WTC11 (cell line): ENCODE measurements around the gene RTBDN. TPM values are rescaled to one million over a fixed set of nuclear protein-coding genes. Genes with fewer than 3 reads are reported as not detected.

Experiments used
- ATF1 ChIP-seq: sonication (generic); formaldehyde crosslinking; IDR thresholded peaks from 2 replicates; pipeline ENCODE4 v1.8.1; 2023; ENCODE audit warnings: mild to moderate bottlenecking, moderate library complexity, missing genetic modification reagents
- ELF4 ChIP-seq: sonication (generic); formaldehyde crosslinking; IDR thresholded peaks from 2 replicates; pipeline ENCODE4 v1.8.1; 2022; ENCODE audit warnings: low read depth, mild to moderate bottlenecking, moderate library complexity, missing genetic modification reagents
- EMX1 ChIP-seq: fragments of 250-450 bp; sonication (Bioruptor Pico); IDR thresholded peaks from 2 replicates; pipeline ENCODE4 v1.8.0; 2021; ENCODE audit warnings: mild to moderate bottlenecking
- ESRRA ChIP-seq: sonication (generic); formaldehyde crosslinking; IDR thresholded peaks from 2 replicates; pipeline ENCODE4 v1.8.1; 2022; ENCODE audit warnings: mild to moderate bottlenecking, missing genetic modification reagents, borderline replicate concordance
- MYBL2 ChIP-seq: sonication (generic); formaldehyde crosslinking; IDR thresholded peaks from 2 replicates; pipeline ENCODE4 v1.8.1; 2023; ENCODE audit warnings: mild to moderate bottlenecking, moderate library complexity, missing genetic modification reagents
- NR3C1 ChIP-seq: sonication (generic); formaldehyde crosslinking; conservative IDR thresholded peaks from 2 replicates; pipeline ENCODE4 v1.8.1; 2023; ENCODE audit warnings: low read depth, mild to moderate bottlenecking, missing genetic modification reagents
- OVOL2 ChIP-seq: fragments of 250-450 bp; sonication (Bioruptor Pico); IDR thresholded peaks from 2 replicates; pipeline ENCODE4 v1.9.0; 2021; ENCODE audit warnings: mild to moderate bottlenecking, borderline replicate concordance
- PRRX2 ChIP-seq: fragments of 250-450 bp; sonication (Bioruptor Pico); IDR thresholded peaks from 2 replicates; pipeline ENCODE4 v1.8.0; 2021; ENCODE audit warnings: mild to moderate bottlenecking
- TCF7 ChIP-seq: sonication (generic); formaldehyde crosslinking; IDR thresholded peaks from 2 replicates; pipeline ENCODE4 v1.8.0; 2022; ENCODE audit warnings: mild to moderate bottlenecking, low read depth, missing genetic modification reagents, moderate library complexity
- ZBTB21 ChIP-seq: sonication (generic); formaldehyde crosslinking; IDR thresholded peaks from 2 replicates; pipeline ENCODE4 v1.8.1; 2023; ENCODE audit warnings: mild to moderate bottlenecking, missing genetic modification reagents, borderline replicate concordance
- ZNF138 ChIP-seq: sonication (generic); formaldehyde crosslinking; conservative IDR thresholded peaks from 2 replicates; pipeline ENCODE4 v1.8.1; 2022; ENCODE audit warnings: mild to moderate bottlenecking, moderate library complexity, missing genetic modification reagents
- ZNF263 ChIP-seq: sonication (generic); formaldehyde crosslinking; IDR thresholded peaks from 2 replicates; pipeline ENCODE4 v1.8.1; 2022; ENCODE audit warnings: low read depth, mild to moderate bottlenecking, moderate library complexity, missing genetic modification reagents
- ZNF317 ChIP-seq: sonication (generic); formaldehyde crosslinking; IDR thresholded peaks from 2 replicates; pipeline ENCODE4 v1.8.1; 2023; ENCODE audit warnings: low read depth, mild to moderate bottlenecking, moderate library complexity, missing genetic modification reagents, borderline replicate concordance
- ZNF396 ChIP-seq: fragments of 250-450 bp; sonication (Bioruptor Pico); IDR thresholded peaks from 2 replicates; pipeline ENCODE4 v1.8.0; 2021; ENCODE audit warnings: mild to moderate bottlenecking, moderate library complexity, borderline replicate concordance
- ZNF416 ChIP-seq: fragments of 250-450 bp; sonication (Bioruptor Pico); IDR thresholded peaks from 2 replicates; pipeline ENCODE4 v1.9.0; 2021; ENCODE audit warnings: mild to moderate bottlenecking, inconsistent platforms
- ZNF423 ChIP-seq: fragments of 250-450 bp; sonication (Bioruptor Pico); IDR thresholded peaks from 2 replicates; pipeline ENCODE4 v2.1.2; 2022; ENCODE audit warnings: mild to moderate bottlenecking, moderate library complexity
- total RNA-seq: library from RNA; stranded (reverse); gene quantifications from 3 replicates; pipeline ENCODE4 v1.2.3, GENCODE V29; 2021
- TF ChIP-seq, protein P1 (sequence below): fragments of 250-450 bp; sonication (Bioruptor Pico); IDR thresholded peaks from 2 replicates; pipeline ENCODE4 v1.9.0; 2021; ENCODE audit warnings: moderate library complexity, mild to moderate bottlenecking, inconsistent platforms, borderline replicate concordance
- TF ChIP-seq, protein P2 (sequence below): sonication (generic); formaldehyde crosslinking; conservative IDR thresholded peaks from 2 replicates; pipeline ENCODE4 v1.8.1; 2022; ENCODE audit warnings: mild to moderate bottlenecking, missing genetic modification reagents
- TF ChIP-seq, protein P3 (sequence below): fragments of 250-450 bp; sonication (Bioruptor Pico); IDR thresholded peaks from 2 replicates; pipeline ENCODE4 v1.9.0; 2021; ENCODE audit warnings: mild to moderate bottlenecking, borderline replicate concordance
- TF ChIP-seq, protein P4 (sequence below): sonication (generic); formaldehyde crosslinking; IDR thresholded peaks from 2 replicates; pipeline ENCODE4 v1.8.0; 2023; ENCODE audit warnings: missing genetic modification reagents
- TF ChIP-seq, protein P5 (sequence below): sonication (generic); formaldehyde crosslinking; IDR thresholded peaks from 2 replicates; pipeline ENCODE4 v1.8.1; 2022; ENCODE audit warnings: missing genetic modification reagents, borderline replicate concordance
- TF ChIP-seq, protein P6 (sequence below): fragments of 250-450 bp; sonication (Bioruptor Pico); IDR thresholded peaks from 2 replicates; pipeline ENCODE4 v2.1.2; 2022; ENCODE audit warnings: mild to moderate bottlenecking, moderate library complexity
- TF ChIP-seq, protein P7 (sequence below): sonication (generic); formaldehyde crosslinking; IDR thresholded peaks from 2 replicates; pipeline ENCODE4 v1.8.1; 2023; ENCODE audit warnings: mild to moderate bottlenecking, missing genetic modification reagents
- TF ChIP-seq, protein P8 (sequence below): sonication (generic); formaldehyde crosslinking; IDR thresholded peaks from 2 replicates; pipeline ENCODE4 v1.8.1; 2023; ENCODE audit warnings: mild to moderate bottlenecking, missing genetic modification reagents, moderate library complexity
- TF ChIP-seq, protein P9 (sequence below): sonication (generic); formaldehyde crosslinking; IDR thresholded peaks from 2 replicates; pipeline ENCODE4 v1.8.1; 2022; ENCODE audit warnings: low read depth, missing genetic modification reagents, borderline replicate concordance

The RTBDN gene
- total RNA-seq, 1 experiment from 2014 or later, result 2.4 TPM

DNA sequence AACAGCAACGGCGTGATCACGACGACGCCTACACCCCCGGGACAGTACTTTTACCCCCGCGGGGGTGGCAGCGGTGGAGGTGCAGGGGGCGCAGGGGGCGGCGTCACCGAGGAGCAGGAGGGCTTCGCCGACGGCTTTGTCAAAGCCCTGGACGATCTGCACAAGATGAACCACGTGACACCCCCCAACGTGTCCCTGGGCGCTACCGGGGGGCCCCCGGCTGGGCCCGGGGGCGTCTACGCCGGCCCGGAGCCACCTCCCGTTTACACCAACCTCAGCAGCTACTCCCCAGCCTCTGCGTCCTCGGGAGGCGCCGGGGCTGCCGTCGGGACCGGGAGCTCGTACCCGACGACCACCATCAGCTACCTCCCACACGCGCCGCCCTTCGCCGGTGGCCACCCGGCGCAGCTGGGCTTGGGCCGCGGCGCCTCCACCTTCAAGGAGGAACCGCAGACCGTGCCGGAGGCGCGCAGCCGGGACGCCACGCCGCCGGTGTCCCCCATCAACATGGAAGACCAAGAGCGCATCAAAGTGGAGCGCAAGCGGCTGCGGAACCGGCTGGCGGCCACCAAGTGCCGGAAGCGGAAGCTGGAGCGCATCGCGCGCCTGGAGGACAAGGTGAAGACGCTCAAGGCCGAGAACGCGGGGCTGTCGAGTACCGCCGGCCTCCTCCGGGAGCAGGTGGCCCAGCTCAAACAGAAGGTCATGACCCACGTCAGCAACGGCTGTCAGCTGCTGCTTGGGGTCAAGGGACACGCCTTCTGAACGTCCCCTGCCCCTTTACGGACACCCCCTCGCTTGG lies 42.1 kb downstream of the RTBDN start (continued):
- TF ChIP-seq ELF4 (CRISPR knock-in tag) (no peak), NR3C1 (CRISPR knock-in tag) (no peak), ZBTB21 (no peak), ZNF416 (CRISPR knock-in tag) (no peak), ZNF263 (0 out of 2 replicates have a peak, but pooled peaks have one; percentile 24), OVOL2 (CRISPR knock-in tag) (no peak), EMX1 (no peak; the same call in 1 of the 2 replicates), ZNF396 (CRISPR knock-in tag) (no peak), MYBL2 (CRISPR knock-in tag) (peak; percentile 86; the same call in 1 of the 2 replicates), ATF1 (CRISPR knock-in tag) (no peak), ZNF423 (CRISPR knock-in tag) (no peak), PRRX2 (CRISPR knock-in tag) (no peak), ESRRA (peak; percentile 86), TCF7 (CRISPR knock-in tag) (no peak), ZNF138 (CRISPR knock-in tag) (no peak), ZNF317 (CRISPR knock-in tag) (no peak)
- TF ChIP-seq, protein P1, sequence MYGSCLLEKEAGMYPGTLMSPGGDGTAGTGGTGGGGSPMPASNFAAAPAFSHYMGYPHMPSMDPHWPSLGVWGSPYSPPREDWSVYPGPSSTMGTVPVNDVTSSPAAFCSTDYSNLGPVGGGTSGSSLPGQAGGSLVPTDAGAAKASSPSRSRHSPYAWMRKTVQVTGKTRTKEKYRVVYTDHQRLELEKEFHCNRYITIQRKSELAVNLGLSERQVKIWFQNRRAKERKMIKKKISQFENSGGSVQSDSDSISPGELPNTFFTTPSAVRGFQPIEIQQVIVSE (CRISPR knock-in tag), result no peak
- TF ChIP-seq, protein P2, sequence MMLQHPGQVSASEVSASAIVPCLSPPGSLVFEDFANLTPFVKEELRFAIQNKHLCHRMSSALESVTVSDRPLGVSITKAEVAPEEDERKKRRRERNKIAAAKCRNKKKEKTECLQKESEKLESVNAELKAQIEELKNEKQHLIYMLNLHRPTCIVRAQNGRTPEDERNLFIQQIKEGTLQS (CRISPR knock-in tag), result no peak
- TF ChIP-seq, protein P3, sequence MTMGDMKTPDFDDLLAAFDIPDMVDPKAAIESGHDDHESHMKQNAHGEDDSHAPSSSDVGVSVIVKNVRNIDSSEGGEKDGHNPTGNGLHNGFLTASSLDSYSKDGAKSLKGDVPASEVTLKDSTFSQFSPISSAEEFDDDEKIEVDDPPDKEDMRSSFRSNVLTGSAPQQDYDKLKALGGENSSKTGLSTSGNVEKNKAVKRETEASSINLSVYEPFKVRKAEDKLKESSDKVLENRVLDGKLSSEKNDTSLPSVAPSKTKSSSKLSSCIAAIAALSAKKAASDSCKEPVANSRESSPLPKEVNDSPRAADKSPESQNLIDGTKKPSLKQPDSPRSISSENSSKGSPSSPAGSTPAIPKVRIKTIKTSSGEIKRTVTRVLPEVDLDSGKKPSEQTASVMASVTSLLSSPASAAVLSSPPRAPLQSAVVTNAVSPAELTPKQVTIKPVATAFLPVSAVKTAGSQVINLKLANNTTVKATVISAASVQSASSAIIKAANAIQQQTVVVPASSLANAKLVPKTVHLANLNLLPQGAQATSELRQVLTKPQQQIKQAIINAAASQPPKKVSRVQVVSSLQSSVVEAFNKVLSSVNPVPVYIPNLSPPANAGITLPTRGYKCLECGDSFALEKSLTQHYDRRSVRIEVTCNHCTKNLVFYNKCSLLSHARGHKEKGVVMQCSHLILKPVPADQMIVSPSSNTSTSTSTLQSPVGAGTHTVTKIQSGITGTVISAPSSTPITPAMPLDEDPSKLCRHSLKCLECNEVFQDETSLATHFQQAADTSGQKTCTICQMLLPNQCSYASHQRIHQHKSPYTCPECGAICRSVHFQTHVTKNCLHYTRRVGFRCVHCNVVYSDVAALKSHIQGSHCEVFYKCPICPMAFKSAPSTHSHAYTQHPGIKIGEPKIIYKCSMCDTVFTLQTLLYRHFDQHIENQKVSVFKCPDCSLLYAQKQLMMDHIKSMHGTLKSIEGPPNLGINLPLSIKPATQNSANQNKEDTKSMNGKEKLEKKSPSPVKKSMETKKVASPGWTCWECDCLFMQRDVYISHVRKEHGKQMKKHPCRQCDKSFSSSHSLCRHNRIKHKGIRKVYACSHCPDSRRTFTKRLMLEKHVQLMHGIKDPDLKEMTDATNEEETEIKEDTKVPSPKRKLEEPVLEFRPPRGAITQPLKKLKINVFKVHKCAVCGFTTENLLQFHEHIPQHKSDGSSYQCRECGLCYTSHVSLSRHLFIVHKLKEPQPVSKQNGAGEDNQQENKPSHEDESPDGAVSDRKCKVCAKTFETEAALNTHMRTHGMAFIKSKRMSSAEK (CRISPR knock-in tag), result no peak
- TF ChIP-seq, protein P4, sequence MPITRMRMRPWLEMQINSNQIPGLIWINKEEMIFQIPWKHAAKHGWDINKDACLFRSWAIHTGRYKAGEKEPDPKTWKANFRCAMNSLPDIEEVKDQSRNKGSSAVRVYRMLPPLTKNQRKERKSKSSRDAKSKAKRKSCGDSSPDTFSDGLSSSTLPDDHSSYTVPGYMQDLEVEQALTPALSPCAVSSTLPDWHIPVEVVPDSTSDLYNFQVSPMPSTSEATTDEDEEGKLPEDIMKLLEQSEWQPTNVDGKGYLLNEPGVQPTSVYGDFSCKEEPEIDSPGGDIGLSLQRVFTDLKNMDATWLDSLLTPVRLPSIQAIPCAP (CRISPR knock-in tag), result no peak
- TF ChIP-seq, protein P5, sequence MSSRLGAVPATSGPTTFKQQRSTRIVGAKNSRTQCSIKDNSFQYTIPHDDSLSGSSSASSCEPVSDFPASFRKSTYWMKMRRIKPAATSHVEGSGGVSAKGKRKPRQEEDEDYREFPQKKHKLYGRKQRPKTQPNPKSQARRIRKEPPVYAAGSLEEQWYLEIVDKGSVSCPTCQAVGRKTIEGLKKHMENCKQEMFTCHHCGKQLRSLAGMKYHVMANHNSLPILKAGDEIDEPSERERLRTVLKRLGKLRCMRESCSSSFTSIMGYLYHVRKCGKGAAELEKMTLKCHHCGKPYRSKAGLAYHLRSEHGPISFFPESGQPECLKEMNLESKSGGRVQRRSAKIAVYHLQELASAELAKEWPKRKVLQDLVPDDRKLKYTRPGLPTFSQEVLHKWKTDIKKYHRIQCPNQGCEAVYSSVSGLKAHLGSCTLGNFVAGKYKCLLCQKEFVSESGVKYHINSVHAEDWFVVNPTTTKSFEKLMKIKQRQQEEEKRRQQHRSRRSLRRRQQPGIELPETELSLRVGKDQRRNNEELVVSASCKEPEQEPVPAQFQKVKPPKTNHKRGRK (CRISPR knock-in tag), result no peak
- TF ChIP-seq, protein P6, sequence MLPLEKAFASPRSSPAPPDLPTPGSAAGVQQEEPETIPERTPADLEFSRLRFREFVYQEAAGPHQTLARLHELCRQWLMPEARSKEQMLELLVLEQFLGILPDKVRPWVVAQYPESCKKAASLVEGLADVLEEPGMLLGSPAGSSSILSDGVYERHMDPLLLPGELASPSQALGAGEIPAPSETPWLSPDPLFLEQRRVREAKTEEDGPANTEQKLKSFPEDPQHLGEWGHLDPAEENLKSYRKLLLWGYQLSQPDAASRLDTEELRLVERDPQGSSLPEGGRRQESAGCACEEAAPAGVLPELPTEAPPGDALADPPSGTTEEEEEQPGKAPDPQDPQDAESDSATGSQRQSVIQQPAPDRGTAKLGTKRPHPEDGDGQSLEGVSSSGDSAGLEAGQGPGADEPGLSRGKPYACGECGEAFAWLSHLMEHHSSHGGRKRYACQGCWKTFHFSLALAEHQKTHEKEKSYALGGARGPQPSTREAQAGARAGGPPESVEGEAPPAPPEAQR (CRISPR knock-in tag), result no peak
- TF ChIP-seq, protein P7, sequence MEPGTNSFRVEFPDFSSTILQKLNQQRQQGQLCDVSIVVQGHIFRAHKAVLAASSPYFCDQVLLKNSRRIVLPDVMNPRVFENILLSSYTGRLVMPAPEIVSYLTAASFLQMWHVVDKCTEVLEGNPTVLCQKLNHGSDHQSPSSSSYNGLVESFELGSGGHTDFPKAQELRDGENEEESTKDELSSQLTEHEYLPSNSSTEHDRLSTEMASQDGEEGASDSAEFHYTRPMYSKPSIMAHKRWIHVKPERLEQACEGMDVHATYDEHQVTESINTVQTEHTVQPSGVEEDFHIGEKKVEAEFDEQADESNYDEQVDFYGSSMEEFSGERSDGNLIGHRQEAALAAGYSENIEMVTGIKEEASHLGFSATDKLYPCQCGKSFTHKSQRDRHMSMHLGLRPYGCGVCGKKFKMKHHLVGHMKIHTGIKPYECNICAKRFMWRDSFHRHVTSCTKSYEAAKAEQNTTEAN (CRISPR knock-in tag), result no peak
- TF ChIP-seq, protein P8, sequence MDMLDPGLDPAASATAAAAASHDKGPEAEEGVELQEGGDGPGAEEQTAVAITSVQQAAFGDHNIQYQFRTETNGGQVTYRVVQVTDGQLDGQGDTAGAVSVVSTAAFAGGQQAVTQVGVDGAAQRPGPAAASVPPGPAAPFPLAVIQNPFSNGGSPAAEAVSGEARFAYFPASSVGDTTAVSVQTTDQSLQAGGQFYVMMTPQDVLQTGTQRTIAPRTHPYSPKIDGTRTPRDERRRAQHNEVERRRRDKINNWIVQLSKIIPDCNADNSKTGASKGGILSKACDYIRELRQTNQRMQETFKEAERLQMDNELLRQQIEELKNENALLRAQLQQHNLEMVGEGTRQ (CRISPR knock-in tag), result peak; percentile 79
- TF ChIP-seq, protein P9, sequence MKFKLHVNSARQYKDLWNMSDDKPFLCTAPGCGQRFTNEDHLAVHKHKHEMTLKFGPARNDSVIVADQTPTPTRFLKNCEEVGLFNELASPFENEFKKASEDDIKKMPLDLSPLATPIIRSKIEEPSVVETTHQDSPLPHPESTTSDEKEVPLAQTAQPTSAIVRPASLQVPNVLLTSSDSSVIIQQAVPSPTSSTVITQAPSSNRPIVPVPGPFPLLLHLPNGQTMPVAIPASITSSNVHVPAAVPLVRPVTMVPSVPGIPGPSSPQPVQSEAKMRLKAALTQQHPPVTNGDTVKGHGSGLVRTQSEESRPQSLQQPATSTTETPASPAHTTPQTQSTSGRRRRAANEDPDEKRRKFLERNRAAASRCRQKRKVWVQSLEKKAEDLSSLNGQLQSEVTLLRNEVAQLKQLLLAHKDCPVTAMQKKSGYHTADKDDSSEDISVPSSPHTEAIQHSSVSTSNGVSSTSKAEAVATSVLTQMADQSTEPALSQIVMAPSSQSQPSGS, result no peak
